SK-N-MC (cell line): ENCODE results near the gene LRBA.

Experiments used
- EZH2 ChIP-seq: fragments of 200-600 bp; sonication (generic); IDR thresholded peaks from one replicate; pipeline ENCODE4 v1.6.1; 2017; ENCODE audit warnings: antibody characterized with exemption
- POLR2AphosphoS5 ChIP-seq: IDR thresholded peaks from 2 replicates; pipeline ENCODE4 v1.6.1; 2012; ENCODE audit warnings: mild to moderate bottlenecking, low read depth, low read length, borderline replicate concordance

DNA sequence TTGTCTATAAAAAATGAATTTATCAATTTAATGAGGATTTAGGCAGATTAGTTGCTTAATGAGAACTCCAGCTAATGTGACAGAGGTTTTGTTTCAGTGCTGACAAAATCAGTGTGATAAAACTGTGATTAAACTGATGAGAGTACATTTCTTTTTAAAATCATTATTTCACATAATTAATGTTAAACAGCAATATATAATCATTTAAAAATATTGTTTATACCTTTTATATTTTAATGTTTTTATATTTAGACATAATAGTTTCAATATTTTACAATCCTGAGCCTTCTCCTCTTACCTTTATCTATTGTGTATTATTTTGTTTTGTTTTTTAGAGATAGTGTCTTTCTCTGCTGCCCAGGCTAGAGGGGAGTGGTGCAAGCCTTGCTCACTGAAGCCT, 480.3 kb downstream of the LRBA start:
- no peak for TF ChIP-seq EZH2
- no peak for TF ChIP-seq POLR2AphosphoS5
